Right atrium auricular region (tissue), 2 donors: ENCODE data around the gene STK16. TPM values are rescaled to one million over a fixed set of nuclear protein-coding genes. Genes with fewer than 3 reads are reported as not detected.
A peak's percentile ranks its signal among the peaks of the same experiment; 100 is the strongest.

Experiments
- DNase-seq: peaks from one replicate; pipeline ENCODE4 v3.0.0-alpha.2; 2019; ENCODE audit warnings: low spot score
- H3K27ac ChIP-seq, 2 donors: fragments of 200-600 bp; sonication (generic); 1 replicate in 1 of 2; 2 replicates in 1 of 2; pipeline ENCODE4 v1.5.1; 2016 to 2019
- H3K27me3 ChIP-seq, 2 donors: fragments of 200-600 bp; sonication (generic); one replicate each; pipeline versions ENCODE4 v1.5.1 to v1.6.0; 2017 to 2019
- H3K36me3 ChIP-seq: fragments of 200-600 bp; sonication (generic); one replicate; pipeline ENCODE4 v1.5.1; 2016
- H3K4me1 ChIP-seq, 2 donors: fragments of 200-600 bp; sonication (generic); one replicate each; pipeline versions ENCODE4 v1.5.1 to v1.6.0; 2017 to 2019
- H3K4me3 ChIP-seq, 2 donors: fragments of 200-600 bp; sonication (generic); 1 replicate in 1 of 2; 2 replicates in 1 of 2; pipeline ENCODE4 v1.5.1; 2017 to 2019; ENCODE audit warnings: mild to moderate bottlenecking in 1 of 2, moderate library complexity in 1 of 2
- H3K9me3 ChIP-seq, 2 donors: fragments of 200-600 bp; sonication (generic); one replicate each; pipeline ENCODE4 v1.5.1; 2019
- CTCF ChIP-seq, 2 donors: fragments of 200-600 bp; sonication (generic); IDR thresholded peaks; one replicate each; pipeline ENCODE4 v1.5.1; 2019; ENCODE audit warnings: antibody characterized with exemption in 2 of 2
- total RNA-seq, 2 donors: library from RNA; depleted of rRNA; stranded (reverse); fragments of >200 nt; gene quantifications; one replicate each; pipeline ENCODE4 v1.1.0, GENCODE V29; 2016

Gene STK16
- total RNA-seq, 2 donors from 2014 or later: 7.0 to 9.0 TPM

- peak; percentile 87 for DNase-seq
- peak overlapping the region; percentile 47 to 61 for H3K4me3 ChIP-seq
- no peaks in the 10 kb centered on the region for H3K36me3 ChIP-seq
- peak overlapping the region; percentile 85 to 89 for H3K27ac ChIP-seq
- peak; percentile 99 to 100 for TF ChIP-seq CTCF (IDR thresholded peaks at IDR 0.05)
- peaks cover 0 to 14% of the 10 kb centered on the region in 2 donors for H3K4me1 ChIP-seq
- no peaks in the 10 kb centered on the region for H3K27me3 ChIP-seq
- no peaks in the 10 kb centered on the region for H3K9me3 ChIP-seq
These were observed 49.4 kb downstream of the STK16 start for GRCh38 chr2:219294356-219295351.

DNA sequence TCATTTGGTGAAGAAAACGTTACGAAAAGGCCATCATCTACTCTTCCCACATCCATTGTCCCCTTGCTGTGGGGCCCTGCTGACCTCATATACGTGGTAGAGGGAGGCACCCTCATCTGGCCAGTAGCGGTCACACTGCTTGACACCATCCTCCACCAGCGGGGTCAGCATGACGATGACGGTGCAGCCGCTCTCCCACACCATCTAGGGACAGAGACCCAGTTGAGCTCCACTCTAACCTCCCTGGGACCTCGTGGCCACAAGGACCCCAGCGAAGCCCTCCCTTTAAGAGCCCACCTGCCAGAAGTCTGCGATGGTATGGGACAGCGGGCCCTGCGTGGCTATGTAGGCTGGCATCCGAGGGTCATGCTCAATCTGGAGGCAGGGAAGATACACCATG lies 50.9 kb downstream of the STK16 start:
- no peak for DNase-seq
- peaks cover 0 to 13% of the 10 kb centered on the region in 2 donors for H3K4me1 ChIP-seq
- no peaks in the 10 kb centered on the region for H3K27me3 ChIP-seq
- H3K9me3 ChIP-seq: no peaks in the 10 kb centered on the region
- no peak for TF ChIP-seq CTCF (IDR thresholded peaks at IDR 0.05)
- no peak overlapping the region for H3K27ac ChIP-seq
- no peak overlapping the region for H3K4me3 ChIP-seq
- no peaks in the 10 kb centered on the region for H3K36me3 ChIP-seq

DNA sequence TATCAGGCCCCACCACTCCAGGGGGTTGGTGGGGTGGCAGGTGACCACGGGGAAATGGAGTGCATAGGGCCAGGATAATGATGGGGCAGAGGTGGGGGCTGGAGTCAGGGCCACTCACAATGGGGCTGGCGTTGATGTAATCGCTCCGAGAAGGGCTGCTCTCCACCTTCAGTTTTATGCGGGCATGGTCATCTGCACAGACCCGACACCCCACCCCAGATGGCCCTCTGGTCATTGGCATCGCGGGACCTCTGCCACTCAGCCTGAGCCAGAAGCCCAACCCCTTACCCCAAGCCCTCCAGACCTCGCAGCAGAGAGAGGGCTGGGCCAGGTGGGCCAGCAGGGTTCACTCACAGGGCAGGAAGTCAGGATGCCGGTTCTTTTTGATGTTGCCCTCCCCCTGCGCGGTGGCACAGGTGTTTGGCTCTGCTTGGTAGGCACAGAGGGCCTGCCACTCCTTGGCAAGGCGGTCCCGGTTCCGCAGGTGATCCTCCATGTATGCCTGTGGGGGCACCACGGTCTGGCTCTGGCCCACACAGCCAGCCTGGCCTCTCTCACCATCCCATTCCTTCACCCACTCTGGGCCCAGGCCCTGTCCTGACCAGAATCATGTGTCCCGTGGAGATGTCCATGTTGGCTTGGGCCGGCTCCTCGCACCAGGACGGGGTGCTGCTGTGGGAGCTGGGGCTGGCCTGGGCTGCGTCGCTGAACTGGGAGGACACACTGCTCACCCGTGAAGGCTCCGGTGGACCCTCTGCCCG lies 51.5 kb downstream of the STK16 start:
- Histone ChIP-seq H3K27ac (no peak overlapping the region), H3K9me3 (no peaks in the 10 kb centered on the region), H3K4me1 (peaks cover 0 to 13% of the 10 kb centered on the region in 2 donors), H3K36me3 (no peaks in the 10 kb centered on the region), H3K27me3 (no peaks in the 10 kb centered on the region), H3K4me3 (no peak overlapping the region)
- DNase-seq: no peak
- no peak for TF ChIP-seq CTCF (IDR thresholded peaks at IDR 0.05)

DNA sequence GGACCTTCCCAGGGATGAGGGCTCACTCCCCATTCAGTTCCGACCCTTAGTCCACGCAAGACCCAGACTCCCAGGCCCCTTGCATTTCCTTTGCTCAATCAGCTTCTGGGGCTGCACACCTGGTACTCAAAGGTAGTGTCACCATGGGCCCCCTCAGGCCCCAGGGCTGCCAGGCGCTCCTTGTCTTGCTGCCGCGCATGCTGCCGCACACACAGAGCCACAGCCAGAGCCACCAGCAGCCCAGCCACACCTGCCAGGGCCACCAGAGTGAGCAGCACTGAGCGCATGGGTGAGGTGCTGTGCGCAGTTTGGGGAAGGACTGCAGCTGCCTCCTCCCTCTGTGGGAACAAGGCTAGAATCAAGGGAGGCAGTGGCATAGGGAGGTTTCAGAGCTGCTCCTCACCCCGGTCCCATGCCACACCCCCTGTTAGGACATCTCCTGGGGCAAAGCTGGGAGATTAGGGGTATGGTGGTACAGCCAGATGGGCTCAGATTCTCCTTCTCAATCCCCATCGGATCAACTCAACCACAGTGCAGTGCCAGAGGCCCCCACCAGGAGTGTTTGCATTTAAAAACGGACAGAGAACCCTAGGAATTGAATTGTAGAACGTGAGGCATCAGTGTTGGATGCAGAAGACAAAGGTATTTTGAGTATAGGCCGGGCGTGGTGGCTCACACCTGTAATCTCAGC lies 52.6 kb downstream of the STK16 start:
- no peak for DNase-seq
- Histone ChIP-seq H3K4me3 (no peak overlapping the region), H3K36me3 (no peaks in the 10 kb centered on the region), H3K4me1 (peaks cover 0 to 13% of the 10 kb centered on the region in 2 donors), H3K27me3 (no peaks in the 10 kb centered on the region), H3K9me3 (no peaks in the 10 kb centered on the region), H3K27ac (no peak overlapping the region)
- no peak for TF ChIP-seq CTCF (IDR thresholded peaks at IDR 0.05)

GRCh38 chr2:219298759-219299371 lies 53.6 kb downstream of the STK16 start:
- no peaks in the 10 kb centered on the region for H3K9me3 ChIP-seq
- H3K36me3 ChIP-seq: no peaks in the 10 kb centered on the region
- no peaks in the 10 kb centered on the region for H3K27me3 ChIP-seq
- no peak overlapping the region for H3K4me3 ChIP-seq
- TF ChIP-seq CTCF (IDR thresholded peaks at IDR 0.05): peak; percentile 96 to 99
- peaks cover 0 to 13% of the 10 kb centered on the region in 2 donors for H3K4me1 ChIP-seq
- H3K27ac ChIP-seq: no peak overlapping the region
- peak; percentile 88 for DNase-seq
